GM19035 (cell line): ENCODE measurements around the gene NRTN.
"Not testable (repeated sequence)": the region's sequence is repeated elsewhere in the genome, so short reads cannot be mapped to it uniquely, and the experiment has no call there.

Experiments used
- ATAC-seq: cut with Tn5 transposase; IDR thresholded peaks from one replicate; pipeline ENCODE4 v1.9.1; 2021; ENCODE audit not compliant: unreplicated experiment

NRTN gene

DNA sequence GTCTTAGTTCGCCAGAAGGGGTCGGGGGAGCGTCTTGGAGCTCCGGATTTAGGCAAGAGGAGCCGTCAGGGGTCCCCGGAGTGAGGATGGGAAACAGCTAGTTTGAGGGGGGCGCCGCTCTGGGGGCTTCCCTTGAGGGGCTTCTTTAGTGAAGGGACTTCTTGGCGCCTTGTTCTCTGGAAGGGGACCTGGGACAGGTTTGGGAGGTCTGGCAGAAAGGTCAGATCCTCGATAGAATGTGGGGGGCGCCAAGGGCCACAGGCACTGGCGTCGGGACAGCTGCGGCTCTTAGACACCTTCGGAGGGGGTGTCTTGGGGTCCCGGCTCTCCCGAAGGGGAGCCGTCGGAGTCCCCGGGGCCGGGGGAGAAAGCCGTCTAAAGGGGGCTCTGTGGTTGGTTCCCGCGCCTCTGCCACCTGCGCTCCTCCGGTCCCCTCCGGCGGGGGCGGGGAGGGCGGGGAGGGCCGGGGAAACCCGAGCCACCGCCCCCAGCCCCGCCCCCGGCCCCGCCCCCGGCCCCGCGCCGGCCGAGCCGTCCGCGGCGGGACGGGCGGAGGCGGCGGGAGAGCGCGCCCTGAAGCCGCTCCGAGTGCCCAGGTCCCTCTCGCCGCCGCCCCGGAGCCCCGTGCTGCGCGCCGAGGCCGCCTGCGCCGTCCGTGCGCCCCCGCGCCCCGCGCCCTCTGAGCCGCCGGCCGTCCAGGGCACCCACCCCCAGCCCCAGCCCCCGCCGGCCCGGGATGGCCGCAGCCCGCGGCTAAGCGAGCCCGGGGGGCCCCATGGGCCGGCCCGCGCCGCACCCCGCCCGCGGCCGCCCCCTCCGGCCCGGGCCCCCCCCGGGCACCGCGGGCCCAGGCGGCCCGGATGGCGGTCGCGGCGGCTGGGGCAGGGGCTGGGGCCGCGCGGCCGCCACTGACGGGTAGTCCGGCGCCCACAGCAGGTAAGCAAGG is at the start of gene NRTN:
Gene NRTN (plus strand): TSS at position 552 of the 946 bp plus-strand sequence. CDS start 19,099 bp downstream, outside the sequence.
- ATAC-seq = no peak

DNA sequence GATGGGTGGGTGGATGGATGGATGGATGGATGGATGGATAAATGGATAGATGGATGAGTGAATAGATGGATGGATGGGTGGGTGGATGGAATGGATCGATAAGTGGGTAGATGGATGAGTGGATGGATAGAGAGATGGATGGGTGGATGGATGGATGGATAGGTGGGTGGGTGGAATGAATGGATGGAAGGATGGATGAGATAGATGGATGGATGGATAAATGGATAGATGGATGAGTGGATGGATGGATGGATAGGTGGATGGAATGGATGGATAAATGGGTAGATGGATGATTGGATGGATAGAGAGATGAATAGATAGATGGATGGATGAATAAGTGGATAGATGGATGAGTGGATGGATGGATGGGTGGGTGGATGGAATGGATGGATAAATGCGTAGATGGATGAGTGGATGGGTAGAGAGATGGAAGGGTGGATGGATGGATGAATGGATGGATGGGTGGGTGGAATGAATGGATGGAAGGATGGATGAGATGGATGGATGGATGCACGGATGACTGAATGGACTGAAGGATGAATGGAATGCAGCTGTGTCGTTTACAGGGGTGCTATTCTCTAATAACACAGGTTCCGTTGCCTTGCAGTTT is 42.2 kb upstream of the NRTN start:
- ATAC-seq = no peak

- no peak for ATAC-seq
These were observed 39.6 kb upstream of the NRTN start for GRCh38 chr19:5765220-5765619.

DNA sequence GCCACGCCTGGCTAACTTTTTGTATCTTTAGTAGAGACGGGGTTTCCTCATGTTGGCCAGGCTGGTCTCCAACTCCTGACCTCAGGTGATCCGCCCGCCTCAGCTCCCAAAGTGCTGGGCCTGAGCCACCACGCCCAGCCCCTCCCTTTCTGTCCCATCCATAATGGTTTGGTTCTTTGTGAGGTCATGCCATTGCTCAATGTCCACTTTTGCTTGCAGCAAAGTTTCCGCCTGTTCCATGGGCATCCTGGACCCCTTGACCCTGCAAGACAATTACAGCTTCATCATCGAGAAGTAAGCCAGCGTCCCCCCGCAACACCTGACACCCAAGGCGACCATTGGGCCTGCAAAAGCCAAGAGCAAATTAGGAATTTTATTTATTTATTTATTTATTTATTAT is 36.9 kb upstream of the NRTN start:
- no peak for ATAC-seq

DNA sequence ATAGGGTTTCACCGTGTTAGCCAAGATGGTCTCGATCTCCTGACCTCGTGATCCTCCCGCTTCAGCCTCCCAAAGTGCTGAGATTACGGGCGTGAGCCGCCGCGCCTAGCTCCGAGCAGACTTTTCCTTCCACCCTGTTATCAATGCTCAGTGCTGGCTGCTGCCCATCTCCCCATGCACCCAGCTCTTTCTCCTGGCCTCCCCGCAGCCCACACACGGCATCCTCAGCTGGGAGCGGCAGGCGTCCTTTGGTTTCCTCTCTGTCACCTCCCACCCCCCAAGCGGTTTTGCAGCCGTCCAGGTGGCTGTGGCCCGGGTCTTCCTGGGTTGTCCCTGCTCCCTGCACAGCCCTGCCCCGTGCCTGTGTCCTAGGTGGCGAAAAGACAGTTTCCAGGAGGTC is 32.5 kb upstream of the NRTN start:
- ATAC-seq = no peak

DNA sequence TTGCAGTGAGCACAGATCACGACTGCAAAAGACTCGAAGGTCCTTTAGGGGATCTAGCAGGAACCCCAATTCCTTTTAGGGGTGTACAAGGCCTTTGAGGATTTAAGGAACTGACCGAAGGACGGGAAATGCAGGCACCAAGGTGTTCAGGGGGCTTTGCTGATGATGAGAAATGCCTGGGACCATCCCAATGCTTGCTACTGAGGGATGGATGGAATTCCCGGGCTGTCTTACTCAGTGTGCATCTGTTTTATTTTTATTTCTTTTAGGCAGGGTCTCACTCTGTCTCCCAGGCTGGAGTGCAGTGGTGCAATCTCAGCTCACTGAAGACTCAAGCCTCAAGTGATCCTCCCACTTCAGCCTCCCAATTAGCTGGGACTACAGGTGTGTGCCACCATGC is 31.6 kb upstream of the NRTN start:
- no peak for ATAC-seq

DNA sequence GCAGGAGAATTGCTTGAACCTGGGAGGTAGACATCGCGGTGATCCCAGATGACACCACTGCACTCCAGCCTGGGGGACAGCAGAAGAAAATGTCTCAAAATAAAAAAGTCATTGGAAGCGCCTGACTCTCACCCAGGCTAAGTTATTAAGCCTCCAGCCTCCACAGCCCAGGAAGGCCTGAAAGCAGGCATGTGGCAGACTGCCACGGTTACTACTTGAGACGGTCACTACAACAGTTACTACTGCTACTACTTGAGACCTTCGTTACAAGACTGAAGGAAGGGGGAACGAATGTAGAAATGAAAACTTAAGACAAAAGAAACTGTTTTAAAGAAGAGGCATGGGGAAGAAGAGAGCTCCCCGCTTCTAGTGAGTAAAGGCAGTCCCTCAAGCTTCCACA is 29.9 kb upstream of the NRTN start:
- no peak for ATAC-seq

GRCh38 chr19:5775668-5776309 is 29.1 kb upstream of the NRTN start:
- no peak for ATAC-seq

- no peak for ATAC-seq
These were observed 26.5 kb upstream of the NRTN start for GRCh38 chr19:5778402-5778801.

DNA sequence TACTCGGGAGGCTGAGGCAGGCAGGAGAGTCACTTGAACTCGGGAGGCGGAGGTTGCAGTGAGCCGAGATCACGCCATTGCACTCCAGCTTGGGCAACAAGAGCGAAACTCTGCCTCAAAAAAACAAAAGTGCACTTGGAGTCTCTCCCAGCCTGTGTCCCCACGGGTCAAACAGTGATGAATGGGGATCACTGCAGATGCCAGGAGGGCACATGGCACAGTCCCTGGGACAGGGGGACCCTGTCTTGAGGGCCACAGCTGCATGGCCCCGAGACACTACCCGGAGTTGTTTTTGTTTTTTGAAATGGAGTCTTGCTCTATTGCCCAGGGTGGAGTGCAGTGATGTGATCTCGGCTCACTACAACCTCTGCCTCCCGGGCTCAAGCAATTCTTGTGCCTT is 24.0 kb upstream of the NRTN start:
- ATAC-seq = not testable (repeated sequence)

- no peak for ATAC-seq
These were observed 22.5 kb upstream of the NRTN start for GRCh38 chr19:5782322-5782721.

DNA sequence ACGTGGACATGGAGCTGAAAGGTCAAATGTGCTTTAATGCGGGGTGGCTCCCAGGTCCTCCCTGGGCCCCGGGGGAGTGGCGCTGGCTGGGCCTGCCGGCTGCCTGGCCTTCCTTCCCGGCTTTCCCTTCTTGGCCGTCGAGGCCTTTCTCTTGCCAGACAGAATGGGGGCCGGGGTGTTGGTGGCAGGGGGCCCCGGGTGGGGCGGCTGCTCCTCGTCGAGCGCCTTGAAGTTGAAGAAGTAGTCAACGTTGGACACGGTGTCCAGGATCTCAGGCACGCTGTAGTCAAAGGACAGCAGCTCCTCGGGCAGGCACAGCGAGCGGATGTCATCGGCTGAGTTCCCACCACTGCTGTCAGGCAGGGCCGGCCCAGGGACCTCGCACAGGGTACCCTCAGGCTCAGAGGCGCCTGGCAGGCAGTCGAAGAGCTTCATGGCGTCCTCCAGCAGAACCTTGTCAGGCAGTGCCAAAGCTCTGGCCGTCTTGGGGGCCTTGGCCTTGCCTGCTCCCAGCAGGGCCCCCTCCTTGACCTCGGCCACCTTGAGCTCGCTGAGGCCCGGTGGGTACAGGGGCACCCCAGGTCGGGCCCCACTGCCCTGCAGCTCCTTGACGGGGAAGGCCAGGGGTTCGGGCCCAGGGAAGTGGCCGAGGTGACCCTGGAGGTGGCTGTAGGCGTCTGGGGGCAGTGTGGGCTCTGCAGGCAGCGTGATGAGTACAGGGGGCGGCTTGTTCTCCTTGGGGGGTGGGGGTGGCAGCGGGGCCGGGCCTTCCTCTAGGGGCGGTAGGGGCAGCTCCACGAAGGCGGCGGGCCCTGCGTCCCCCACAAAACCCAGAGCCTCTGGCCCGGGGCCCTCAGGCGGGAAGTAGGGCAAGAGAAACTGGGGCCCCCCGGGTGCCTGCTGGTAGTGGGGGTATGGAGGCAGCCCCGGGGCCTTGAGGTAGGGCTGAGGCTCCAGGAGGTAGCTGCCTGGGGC is 21.6 kb upstream of the NRTN start:
- ATAC-seq = no peak

DNA sequence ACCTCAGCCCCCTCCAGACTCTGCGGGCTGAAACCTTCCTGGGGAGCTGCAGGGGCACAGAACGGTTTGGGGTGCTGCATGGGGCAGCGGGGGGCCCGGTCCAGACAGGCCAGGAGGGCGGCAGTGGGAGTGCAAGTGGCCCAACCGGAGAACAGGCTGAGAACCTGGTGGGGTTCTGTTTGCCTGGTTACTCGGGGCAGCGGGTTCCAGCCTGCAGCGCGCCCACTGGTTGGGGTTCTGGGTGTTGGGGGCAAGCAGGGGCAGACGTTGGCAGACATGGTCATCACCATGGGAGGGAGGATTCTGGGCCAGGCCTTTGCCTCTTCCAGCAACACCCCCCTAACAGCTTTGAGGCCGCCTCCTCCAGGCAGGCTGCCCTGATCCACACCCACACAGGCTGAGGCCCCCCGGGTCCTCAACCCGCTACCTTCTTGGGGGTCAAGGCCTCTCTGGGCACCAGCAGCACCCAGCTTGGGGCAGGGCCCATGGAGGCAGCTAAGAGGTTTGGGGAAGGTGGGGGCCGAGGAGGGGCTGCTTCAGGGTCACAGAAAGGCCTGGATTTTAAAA is 20.2 kb upstream of the NRTN start, which contains the start of gene PRR22:
Gene PRR22 (minus strand): TSS at position 166 of the 567 bp plus-strand sequence. CDS start 86 bp downstream, at position 80.
- ATAC-seq = no peak

- ATAC-seq = no peak
These were observed 19.4 kb upstream of the NRTN start for GRCh38 chr19:5785423-5785822.

DNA sequence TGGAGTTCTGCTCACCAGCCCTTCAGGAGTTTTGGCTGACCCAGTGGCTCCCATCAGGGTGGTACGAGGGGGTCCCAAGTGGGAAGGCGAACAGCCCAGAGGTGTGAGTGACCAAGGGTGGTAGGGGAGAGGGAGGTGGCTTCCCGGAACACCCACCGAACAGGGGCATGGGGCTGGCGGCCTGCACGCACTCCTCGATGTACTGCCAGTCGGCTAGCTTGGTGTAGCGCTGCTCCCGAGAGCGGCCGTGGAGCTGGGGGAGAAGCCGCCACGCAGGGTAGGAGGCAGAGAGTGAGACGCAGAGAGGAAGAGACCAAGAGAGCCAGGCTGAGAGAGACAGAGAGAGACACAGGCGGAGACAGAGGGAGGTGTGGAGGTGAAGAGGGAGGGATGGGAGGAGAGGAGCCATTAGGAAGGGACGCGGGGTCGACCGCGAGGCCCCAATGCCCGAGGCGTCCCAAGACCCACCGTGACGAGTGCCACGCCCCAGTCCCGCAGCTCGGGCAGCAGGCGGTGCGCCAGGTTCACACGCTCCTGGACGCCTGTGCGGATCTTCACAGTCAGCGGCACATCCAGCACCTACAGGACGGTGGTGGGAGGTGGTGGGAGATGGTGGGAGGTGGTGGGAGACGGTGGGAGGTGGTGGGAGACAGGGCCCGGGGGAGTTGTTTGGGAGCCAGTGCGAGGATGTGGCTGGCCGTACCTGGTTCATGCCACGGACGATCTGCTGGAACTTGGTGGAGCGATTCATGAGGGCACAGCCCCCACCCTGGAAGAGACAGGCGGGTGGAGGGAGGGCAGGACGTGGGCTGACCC is 18.1 kb upstream of the NRTN start:
- no peak for ATAC-seq

DNA sequence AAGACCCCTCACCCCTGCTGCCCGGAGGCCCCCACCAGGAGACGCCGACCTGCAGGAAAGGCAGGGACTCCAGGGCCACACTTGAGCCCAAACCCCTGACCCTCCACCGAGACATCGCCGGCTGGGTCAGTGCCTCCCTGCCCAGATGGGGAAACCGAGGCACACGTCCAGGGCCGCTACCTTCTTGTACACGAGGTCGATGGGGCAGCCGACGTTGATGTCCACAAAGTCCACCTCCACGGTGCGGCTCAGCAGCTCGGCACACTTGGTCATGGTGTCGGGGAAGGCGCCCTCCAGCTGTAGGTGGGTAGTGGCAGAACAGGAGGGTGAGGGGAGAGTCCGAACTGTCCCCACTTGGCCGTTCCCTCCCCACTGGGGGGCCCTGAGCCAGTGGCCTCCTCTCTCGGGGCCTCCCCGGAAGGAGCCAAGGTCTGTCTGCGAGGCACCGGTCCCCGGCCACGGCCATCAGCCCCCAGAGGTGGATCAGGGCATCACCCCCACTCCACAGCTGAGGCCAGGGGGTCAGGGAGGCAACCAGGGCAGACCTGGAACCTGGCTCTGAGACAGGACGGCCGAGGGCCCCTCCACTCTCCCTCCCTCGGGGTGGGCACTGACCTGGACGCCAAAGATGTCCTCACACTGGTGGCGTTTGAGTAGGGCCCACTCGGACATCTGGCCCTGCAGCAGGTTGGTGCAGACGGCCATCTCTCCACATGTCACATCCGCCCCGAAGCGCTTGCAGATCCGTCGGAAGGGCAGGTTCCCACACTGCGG is 17.3 kb upstream of the NRTN start:
- ATAC-seq = no peak

DNA sequence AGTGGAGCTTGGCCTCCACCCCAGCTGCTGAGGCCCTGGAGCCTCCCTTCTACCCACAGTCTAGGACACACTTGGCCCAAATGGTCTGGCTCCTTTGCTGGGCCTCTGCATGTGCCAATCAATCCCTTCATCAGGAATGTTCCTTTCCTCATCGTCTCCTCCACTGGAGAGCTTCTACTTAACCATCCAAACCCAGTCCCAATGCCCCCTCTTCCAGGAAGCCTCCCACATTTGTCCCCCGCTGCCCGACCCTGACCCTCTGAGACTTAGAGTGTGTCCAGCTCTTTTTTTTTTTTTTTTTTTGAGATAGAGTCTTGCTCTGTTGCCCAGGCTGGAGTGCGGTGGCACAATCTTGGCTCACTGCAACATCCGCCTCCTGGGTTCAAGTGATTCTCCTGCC is 16.4 kb upstream of the NRTN start:
- no peak for ATAC-seq

GRCh38 chr19:5789351-5789761 is 15.5 kb upstream of the NRTN start:
- ATAC-seq = no peak
